Activated gamma-delta T cell (primary cell): ENCODE results near the gene EHMT1.
"Not testable (repeated sequence)": the region's sequence is repeated elsewhere in the genome, so short reads cannot be mapped to it uniquely, and the experiment has no call there.

Experiments used
- DNase-seq: peaks from one replicate; lab custom pipeline; 2025; lab: John Stamatoyannopoulos, UW

The EHMT1 gene

DNA sequence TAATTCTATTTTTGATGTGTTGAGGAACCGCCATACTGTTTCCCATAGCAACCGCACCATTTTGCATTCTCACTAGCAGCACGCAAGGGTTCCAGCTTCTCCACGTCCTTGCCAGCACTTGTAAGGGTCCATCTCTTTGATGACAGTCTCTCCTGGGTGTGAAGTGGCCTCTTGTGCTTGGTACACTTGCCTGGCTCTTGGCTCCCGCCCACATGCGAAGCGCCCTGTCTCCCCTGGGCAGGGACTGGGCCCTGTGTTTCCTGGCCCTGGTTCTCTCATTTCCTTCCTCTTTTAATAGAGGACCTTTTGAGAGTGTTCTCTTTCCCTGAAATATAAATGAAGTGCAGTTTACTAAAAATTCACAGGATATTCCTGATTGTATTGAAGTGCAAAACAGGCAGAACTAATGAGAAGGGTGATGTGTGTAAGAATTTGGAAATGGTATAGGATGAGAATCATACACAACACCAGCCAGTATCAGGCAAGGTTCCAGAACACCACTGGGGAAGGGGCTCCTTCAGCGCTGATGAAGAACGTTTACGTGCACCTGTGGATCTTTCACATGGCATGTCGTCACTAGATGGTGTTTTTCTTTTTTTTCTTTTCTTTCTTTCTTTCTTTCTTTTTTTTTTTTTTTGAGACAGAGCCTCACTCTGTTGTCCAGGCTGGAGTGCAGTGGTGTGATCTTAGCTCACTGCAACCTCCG, 73.0 kb downstream of the EHMT1 start:
- no peak for DNase-seq

- no peak for DNase-seq
These were observed 75.6 kb downstream of the EHMT1 start for GRCh38 chr9:137694236-137694959.

- no peak for DNase-seq
These were observed 76.4 kb downstream of the EHMT1 start for GRCh38 chr9:137694962-137695875.

DNA sequence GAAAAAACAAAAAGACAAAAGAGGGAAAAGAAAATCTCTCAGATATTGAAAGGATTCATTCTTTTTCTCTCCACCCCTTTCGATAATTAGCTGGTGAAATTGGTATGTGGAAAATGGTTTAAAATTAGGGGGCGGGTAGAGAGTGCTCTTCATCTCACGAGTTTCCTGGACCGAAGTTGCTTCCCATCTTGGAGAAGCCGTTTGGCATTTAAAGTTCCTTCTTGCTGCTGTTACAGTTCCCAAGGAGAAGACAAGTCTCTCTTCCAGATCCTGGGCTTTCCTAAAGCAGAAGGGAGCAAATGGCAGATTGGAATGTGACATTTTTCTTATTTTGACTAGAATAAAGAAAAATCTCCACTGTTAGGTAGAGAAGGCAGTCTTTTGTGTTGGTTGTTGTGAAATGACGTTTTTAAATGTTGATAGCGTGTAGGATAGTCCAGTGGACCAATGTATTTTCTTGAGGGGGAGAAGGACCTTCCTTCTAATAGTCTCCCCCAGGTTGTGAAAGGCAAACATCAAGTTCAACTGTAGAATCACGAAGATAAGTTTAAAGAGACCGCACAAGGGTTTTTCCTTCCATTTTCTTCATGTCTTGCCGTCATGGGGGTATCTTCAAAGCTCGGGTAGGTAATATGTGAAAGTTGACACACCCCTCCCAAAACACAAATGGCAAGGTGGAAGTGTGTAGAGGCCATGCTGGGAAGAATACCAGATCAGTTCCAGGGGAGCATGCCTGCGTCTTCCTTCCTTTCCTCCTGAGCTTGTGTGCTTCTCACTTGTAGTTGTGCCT, 77.5 kb downstream of the EHMT1 start:
- DNase-seq: no peak

DNA sequence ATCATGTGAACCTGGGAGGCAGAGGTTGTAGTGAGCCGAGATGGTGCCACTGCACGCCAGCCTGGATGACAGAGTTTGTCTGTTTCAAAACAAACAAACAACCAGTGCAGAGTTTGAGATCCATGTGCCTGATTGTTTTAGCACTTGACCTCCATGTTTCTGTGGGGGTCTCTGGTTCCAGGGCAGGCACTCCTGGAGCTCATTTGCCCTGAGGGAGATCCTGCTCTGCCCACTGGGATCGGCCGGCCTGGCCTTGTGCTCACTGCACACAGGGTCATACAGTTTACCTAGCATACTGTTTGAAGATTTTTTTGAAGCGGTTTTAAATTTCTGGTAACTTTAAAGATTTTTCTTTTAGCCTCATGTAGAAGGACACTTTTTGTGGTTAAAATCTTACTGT, 78.4 kb downstream of the EHMT1 start:
- DNase-seq: no peak

GRCh38 chr9:137697832-137698231, 79.0 kb downstream of the EHMT1 start:
- DNase-seq: no peak

DNA sequence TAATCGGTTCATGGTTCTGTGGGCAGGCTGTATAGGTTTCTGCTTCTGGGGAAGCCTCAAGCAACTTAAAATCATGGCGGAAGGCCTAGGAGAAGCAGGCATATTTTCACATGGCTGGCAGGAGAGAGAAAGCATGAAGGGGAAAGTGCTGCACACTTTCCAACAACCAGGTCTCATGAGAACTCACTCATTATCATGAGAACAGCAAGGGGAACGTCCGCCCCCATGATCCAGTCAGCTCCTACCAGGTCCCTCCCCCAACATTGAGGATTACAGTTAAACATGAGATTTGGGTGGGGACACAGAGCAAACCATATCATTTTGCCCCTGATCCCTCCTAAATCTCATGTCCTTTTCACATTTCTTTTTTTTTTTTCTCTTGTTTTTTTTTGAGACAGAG, 82.1 kb downstream of the EHMT1 start:
- DNase-seq: no peak

GRCh38 chr9:137702615-137703379, 84.0 kb downstream of the EHMT1 start:
- no peak for DNase-seq

DNA sequence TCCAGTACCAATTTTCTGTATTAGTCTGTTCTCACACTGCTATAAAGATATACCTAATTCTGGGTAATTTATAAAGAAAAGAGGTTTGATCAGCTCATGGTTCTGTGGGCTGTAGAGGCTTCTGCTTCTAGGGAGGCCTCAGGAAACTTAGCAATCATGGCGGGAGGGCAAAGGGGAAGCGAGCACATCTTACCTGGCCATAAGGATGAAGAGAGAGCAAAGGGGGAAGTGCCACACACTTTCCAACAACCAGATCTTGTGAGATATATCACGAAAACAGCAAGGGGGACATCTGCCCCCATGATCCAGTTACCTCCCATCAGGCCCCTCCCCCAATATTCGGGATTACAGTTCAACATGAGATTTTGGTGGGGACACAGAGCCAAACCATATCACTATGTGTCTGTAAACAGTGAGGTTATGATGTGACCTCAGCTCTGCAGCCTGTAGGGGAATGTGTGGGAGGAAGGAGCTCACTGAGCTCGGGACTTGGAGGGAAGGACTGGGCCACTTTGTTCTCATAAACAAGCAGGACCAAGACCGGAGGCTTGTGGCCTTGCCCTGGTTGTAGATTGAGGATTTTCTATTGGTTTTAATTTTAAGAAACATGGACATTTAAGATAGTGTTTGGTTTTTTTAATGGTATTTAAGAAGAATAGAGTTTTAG, 85.2 kb downstream of the EHMT1 start:
- DNase-seq: no peak

DNA sequence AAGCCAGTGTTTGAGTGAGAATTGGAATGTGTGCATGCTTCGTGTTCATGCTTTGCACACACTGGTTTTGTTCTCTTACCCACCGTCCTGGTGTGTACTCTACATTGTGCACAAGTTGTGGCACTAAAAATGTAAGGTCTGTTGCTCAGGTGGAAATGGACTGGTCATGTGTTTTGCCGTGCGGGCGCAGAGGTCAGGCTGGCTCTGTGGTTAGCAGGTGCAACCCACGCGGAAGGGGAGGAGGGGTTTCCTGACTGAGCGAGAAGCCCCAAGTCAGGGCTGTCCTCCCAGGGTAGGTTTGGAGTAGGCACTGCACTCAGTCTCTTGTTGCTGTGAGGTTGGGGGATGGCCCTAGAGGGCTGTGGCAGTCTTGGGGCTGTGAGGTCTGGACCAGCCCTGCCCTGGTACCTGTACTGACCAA, 86.6 kb downstream of the EHMT1 start:
- no peak for DNase-seq

GRCh38 chr9:137705906-137706305, 87.1 kb downstream of the EHMT1 start:
- no peak for DNase-seq

GRCh38 chr9:137707361-137707760, 88.6 kb downstream of the EHMT1 start:
- DNase-seq: no peak

GRCh38 chr9:137708590-137709284, 89.9 kb downstream of the EHMT1 start:
- no peak for DNase-seq

GRCh38 chr9:137709411-137710101, 90.8 kb downstream of the EHMT1 start:
- no peak for DNase-seq

GRCh38 chr9:137710704-137711103, 91.9 kb downstream of the EHMT1 start:
- DNase-seq: no peak

DNA sequence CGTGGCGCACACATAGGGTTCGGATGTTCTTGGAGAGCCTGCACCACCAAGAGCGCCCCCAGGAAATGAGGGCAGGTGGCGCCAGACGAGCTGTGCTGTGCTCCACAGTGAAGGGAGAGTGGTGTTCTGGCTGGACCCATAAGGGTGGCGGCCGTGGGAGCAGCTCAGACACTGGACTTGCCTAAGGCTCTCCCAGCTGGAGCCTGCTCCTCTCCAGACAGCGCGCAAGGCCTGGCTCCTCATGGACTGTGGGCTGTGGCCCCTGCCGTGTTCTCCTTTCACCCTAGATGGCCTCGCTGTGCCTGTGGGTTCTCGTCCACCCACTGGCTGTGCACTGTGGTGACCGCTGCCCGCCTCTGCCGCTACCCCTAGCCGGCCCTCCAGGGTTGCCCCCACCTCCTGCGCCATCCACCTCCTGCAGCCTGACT, 92.9 kb downstream of the EHMT1 start:
- no peak for DNase-seq

DNA sequence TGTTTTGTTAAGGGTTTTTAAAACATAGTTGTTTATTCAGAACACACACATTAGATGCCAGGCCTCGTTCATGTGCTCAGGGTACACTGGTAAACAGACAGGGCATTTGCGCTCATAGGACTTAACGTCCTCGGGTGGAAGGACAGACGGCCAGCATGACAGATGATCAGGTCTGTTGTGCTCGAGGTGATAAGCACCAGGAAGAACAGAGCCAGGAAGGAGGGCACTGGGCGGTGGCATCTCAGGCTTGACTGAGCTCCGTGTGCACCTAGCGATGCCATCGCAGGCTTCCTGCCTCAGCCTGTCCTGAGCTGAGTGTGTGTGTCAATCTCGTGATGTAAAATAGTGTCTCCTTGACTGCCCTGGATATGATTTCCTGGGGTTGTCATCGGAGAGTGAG, 96.5 kb downstream of the EHMT1 start:
- DNase-seq: no peak

DNA sequence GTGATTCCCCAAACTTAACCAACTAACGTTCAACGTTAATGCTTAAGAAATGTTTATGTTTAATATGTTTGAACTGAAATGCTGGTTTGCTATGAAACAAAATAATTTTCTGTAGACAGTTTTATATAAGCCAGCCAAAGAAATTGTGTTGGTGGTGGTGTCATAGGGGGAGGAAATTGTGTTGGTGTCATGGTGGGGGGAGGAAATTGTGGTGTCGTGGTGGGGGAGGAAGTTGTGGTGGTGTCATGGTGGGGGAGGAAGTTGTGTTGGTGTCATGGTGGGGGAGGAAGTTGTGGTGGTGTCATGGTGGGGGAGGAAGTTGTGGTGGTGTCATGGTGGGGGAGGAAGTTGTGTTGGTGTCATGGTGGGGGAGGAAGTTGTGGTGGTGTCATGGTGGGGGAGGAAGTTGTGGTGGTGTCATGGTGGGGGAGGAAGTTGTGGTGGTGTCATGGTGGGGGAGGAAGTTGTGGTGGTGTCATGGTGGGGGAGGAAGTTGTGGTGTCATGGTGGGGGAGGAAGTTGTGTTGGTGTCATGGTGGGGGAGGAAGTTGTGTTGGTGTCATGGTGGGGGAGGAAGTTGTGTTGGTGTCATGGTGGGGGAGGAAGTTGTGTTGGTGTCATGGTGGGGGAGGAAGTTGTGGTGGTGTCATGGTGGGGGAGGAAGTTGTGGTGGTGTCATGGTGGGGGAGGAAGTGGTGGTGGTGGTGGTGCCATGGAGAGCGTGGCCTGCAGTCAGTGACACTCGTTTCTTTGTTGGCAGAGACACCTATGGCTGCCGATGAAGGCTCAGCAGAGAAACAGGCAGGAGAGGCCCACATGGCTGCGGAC, 97.3 kb downstream of the EHMT1 start:
- not testable (repeated sequence) for DNase-seq
